HepG2 (cell line): ENCODE measurements around the gene ADAMTS2.

Experiments
- BORCS8-MEF2B ChIP-seq: sonication (generic); formaldehyde crosslinking; IDR thresholded peaks from 2 replicates; pipeline ENCODE4 v1.8.0; 2022; ENCODE audit warnings: mild to moderate bottlenecking, missing genetic modification reagents
- DRAP1 ChIP-seq: IDR thresholded peaks from 2 replicates; pipeline ENCODE4 v1.6.1; 2016; ENCODE audit warnings: missing genetic modification reagents, missing compliant biosample characterization
- POLR2AphosphoS5 ChIP-seq: IDR thresholded peaks from 2 replicates; pipeline ENCODE4 v1.6.1; 2012; ENCODE audit warnings: low read depth, low read length
- RNF219 ChIP-seq: sonication (generic); formaldehyde crosslinking; IDR thresholded peaks from 2 replicates; pipeline ENCODE4 v1.5.0; 2020; ENCODE audit warnings: mild to moderate bottlenecking, missing genetic modification reagents
- SKI ChIP-seq: fragments of 450-650 bp; IDR thresholded peaks from one replicate; pipeline ENCODE4 v1.6.1; 2018; ENCODE audit warnings: mild to moderate bottlenecking; ENCODE audit not compliant: partially characterized antibody
- STAT6 ChIP-seq: sonication (generic); formaldehyde crosslinking; IDR thresholded peaks from 2 replicates; pipeline ENCODE4 v1.4.0; 2020; ENCODE audit warnings: missing genetic modification reagents, mild to moderate bottlenecking, borderline replicate concordance
- TBP ChIP-seq: sonication (generic); formaldehyde crosslinking; IDR thresholded peaks from 2 replicates; pipeline ENCODE4 v1.5.0; 2020; ENCODE audit warnings: missing genetic modification reagents
- ZNF30 ChIP-seq: sonication (generic); formaldehyde crosslinking; IDR thresholded peaks from 2 replicates; pipeline ENCODE4 v1.5.0; 2020; ENCODE audit warnings: mild to moderate bottlenecking, missing genetic modification reagents
- TF ChIP-seq, protein P1 (sequence below): IDR thresholded peaks from 2 replicates; pipeline ENCODE4 v1.6.1; 2012; ENCODE audit warnings: low read length, improper control_type of control experiment

DNA sequence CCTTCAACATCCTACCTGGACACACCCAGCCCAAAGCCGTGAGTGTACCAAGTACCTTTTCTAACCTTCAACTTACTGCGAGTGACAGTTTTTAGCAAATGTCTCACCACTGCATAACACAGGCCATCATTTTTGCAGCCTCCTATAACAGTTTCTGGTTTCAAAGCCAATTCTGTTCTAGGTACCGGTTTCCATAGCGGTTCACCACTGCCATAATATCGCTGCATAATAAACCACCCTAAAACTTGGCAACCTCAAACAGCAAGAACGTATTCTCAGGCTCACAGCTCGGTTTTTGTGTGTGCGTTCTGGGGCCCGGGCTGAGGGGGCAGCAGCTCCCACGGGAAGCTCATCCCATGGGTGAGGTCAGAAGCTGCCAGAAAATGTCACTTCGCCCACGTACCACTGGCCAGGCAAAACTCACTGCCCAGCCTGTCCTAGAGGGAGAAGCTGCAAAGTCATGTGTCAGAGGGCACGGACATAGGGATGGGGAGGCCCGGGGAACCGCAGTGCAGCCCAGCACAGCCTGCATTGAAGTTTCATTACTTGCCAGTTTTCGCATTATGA is 15.9 kb upstream of the ADAMTS2 start:
- TF ChIP-seq ZNF30 (CRISPR knock-in tag) (no peak), DRAP1 (CRISPR knock-in tag) (no peak), TBP (CRISPR knock-in tag) (no peak), STAT6 (CRISPR knock-in tag) (no peak), POLR2AphosphoS5 (no peak), BORCS8-MEF2B (CRISPR knock-in tag) (no peak), RNF219 (no peak), SKI (no peak)
- TF ChIP-seq, protein P1, sequence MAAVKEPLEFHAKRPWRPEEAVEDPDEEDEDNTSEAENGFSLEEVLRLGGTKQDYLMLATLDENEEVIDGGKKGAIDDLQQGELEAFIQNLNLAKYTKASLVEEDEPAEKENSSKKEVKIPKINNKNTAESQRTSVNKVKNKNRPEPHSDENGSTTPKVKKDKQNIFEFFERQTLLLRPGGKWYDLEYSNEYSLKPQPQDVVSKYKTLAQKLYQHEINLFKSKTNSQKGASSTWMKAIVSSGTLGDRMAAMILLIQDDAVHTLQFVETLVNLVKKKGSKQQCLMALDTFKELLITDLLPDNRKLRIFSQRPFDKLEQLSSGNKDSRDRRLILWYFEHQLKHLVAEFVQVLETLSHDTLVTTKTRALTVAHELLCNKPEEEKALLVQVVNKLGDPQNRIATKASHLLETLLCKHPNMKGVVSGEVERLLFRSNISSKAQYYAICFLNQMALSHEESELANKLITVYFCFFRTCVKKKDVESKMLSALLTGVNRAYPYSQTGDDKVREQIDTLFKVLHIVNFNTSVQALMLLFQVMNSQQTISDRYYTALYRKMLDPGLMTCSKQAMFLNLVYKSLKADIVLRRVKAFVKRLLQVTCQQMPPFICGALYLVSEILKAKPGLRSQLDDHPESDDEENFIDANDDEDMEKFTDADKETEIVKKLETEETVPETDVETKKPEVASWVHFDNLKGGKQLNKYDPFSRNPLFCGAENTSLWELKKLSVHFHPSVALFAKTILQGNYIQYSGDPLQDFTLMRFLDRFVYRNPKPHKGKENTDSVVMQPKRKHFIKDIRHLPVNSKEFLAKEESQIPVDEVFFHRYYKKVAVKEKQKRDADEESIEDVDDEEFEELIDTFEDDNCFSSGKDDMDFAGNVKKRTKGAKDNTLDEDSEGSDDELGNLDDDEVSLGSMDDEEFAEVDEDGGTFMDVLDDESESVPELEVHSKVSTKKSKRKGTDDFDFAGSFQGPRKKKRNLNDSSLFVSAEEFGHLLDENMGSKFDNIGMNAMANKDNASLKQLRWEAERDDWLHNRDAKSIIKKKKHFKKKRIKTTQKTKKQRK, result no peak
